GM15510 (cell line): ENCODE data around the gene TOR4A.

Experiments
- POLR2A ChIP-seq: IDR thresholded peaks from 3 replicates; pipeline ENCODE4 v1.6.1; 2011; ENCODE audit warnings: borderline replicate concordance; ENCODE audit not compliant: insufficient read length; ENCODE audit errors: extremely low read depth

TOR4A gene

GRCh38 chr9:137293094-137293481, 15.6 kb downstream of the TOR4A start:
- TF ChIP-seq POLR2A: no peak

- no peak for TF ChIP-seq POLR2A
Observed at GRCh38 chr9:137293482-137294090, 16.1 kb downstream of the TOR4A start.

GRCh38 chr9:137294091-137294680, 16.7 kb downstream of the TOR4A start:
- no peak for TF ChIP-seq POLR2A

GRCh38 chr9:137294681-137295237, 17.2 kb downstream of the TOR4A start:
- TF ChIP-seq POLR2A: no peak

GRCh38 chr9:137295238-137295811, 17.8 kb downstream of the TOR4A start:
- no peak for TF ChIP-seq POLR2A

- no peak for TF ChIP-seq POLR2A
Observed at GRCh38 chr9:137295849-137296669, 18.5 kb downstream of the TOR4A start.

GRCh38 chr9:137296670-137297664, 19.4 kb downstream of the TOR4A start:
- TF ChIP-seq POLR2A: no peak

GRCh38 chr9:137297966-137298365, 20.4 kb downstream of the TOR4A start:
- no peak for TF ChIP-seq POLR2A

GRCh38 chr9:137298401-137299202, 21.1 kb downstream of the TOR4A start:
- TF ChIP-seq POLR2A: no peak

GRCh38 chr9:137299203-137299565, 21.7 kb downstream of the TOR4A start:
- TF ChIP-seq POLR2A: no peak

- TF ChIP-seq POLR2A: no peak
Observed at GRCh38 chr9:137299938-137300337, 22.4 kb downstream of the TOR4A start.

- TF ChIP-seq POLR2A: no peak
Observed at GRCh38 chr9:137300567-137301080, 23.1 kb downstream of the TOR4A start.
